ENCODE results near the gene TMEM92. TPM values are rescaled to one million over a fixed set of nuclear protein-coding genes. Genes with fewer than 3 reads are reported as not detected.
"Not testable (repeated sequence)": the region's sequence is repeated elsewhere in the genome, so short reads cannot be mapped to it uniquely, and the experiment has no call there.

Gene TMEM92
- total RNA-seq, 1 experiment from 2014 or later: 0.44 TPM

DNA sequence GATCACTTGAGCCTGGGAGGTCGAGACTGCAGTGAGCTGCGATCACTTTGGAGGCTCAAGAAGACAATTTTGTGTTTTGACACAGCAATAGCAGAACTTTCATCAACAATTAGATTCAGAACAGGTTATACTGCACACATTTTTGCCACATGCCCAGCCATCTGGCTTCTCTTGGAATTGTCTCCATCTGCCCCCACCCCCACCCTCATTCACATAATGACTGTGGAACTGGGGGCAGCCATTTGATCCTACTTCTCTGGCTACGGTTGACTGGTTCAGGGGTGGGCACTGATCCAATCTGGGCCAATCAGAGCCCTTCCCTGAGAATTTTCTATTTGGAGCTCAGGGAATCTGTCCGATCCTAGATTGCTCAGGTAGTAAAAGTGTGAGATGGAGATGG, 14.0 kb downstream of the TMEM92 start:
- in situ Hi-C loops (cut with HindIII; ENCODE audit: low pct_unique_long_range_greater_than_20kb, low sequenced_read_pairs): no loop called here
- DNase-seq (ENCODE audit: low read depth): no peak

DNA sequence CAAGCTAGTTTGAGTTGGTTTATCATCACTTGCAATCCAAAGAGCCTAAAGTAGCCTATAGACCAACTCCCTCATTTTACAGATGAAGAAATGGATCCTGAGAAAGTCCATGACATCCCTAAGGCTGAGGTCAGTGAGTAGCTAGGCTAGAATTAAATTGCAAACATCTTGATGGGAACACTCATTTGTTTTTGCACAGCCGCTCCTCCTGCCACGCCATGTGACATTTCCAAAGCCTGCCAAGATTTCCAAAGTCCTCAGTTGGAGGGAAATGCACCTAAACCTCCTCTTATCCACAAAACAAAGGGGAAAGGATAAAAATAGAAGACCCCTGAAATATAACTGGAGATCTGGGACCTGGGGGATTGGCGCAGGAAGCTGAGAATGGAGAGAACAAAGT, 15.0 kb downstream of the TMEM92 start:
- in situ Hi-C loops (cut with HindIII; ENCODE audit: low pct_unique_long_range_greater_than_20kb, low sequenced_read_pairs): no loop called here
- no peak for DNase-seq (ENCODE audit: low read depth)

DNA sequence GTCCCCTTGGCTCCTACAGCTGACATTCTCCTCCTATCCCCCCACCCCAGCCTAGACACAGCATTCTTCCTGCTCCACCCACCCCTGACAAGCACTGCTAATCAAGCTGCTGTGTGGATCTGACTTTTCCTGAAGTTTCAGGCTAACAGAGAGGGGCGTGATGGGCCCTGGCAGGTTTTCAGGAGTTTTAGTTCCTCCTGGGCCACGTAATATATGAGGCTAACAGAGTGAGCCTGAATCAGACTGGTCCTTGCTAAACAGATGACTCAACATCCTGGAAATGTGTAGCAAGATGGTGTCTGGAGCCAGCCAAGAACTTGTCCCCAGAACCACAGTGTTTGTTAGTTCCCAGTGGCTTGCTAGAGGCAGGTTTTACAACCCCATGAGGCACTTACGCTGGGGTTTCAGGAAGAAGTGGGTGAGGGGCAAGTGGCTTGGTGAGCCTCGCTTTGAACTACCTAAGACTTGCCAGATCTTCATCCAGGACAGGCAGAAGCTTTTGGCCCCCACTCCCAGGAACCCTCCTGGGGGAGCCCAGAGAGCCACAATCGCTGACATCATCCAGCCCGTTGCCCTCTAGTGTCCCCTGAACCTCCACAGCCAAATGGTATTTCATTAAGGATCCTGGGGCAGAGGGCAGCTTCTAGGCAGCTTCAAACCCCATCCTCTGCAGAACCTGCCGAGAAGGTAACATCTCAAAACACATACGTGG, 15.9 kb downstream of the TMEM92 start:
- in situ Hi-C loops (cut with HindIII; ENCODE audit: low pct_unique_long_range_greater_than_20kb, low sequenced_read_pairs): no loop called here
- peak; percentile 61 for DNase-seq (ENCODE audit: low read depth)

DNA sequence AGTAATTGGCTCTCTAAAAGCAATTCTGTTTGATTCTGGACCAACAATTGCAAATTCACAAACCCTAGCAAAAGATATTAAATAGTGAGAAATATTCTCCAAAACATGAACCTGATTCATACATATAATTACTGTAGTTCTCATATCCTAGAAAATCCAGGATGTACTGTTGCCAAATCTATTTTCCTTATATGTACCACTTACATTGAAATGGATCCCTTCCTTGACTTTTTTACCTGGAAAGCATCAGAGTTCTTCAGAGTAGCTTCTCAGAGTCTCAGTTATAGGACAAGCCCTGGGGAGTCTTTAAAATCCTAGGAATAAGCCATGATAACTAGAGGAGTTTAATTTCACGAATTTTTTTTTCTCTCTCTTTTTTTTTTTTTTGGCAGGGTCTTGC, 16.7 kb downstream of the TMEM92 start:
- in situ Hi-C loops (cut with HindIII; ENCODE audit: low pct_unique_long_range_greater_than_20kb, low sequenced_read_pairs): no loop called here
- no peak for DNase-seq (ENCODE audit: low read depth)

DNA sequence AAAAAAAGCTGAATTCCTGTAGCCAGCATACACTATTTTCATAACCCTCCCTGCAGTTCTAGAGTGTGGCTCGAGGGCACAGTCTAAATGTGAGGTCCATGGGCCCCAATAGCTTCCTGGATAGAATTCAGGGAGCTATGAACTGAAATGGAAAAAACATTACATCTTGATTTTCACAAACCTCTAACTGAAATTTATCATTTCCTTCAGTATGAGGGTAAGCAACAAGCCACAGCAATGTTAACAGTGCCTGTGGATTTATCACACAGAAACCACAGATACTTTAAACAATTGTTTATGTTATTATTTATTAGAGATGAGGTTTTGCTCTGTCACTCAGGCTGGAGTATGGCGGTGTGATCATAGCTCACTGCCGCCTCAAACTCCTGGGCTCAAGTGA, 18.2 kb downstream of the TMEM92 start:
- in situ Hi-C loops (cut with HindIII; ENCODE audit: low pct_unique_long_range_greater_than_20kb, low sequenced_read_pairs): no loop called here
- no peak for DNase-seq (ENCODE audit: low read depth)

DNA sequence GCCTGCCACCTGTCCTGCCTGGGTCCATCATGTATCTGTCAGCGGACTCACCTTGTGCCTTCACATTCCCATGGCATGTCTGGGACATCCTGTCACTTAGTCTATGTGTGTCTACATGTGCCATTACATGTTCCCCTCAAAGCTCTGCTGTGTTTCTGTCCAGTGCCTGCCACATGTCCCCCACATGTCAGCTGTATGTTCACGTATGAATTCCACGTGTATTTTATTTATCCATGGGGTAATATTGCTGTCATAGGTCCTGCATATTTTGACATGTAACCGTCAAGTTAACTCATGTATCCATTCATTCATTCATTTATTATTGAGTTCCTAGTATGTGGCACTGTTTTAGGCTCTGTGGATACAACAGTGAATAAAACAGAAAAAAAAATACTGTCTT, 20.8 kb downstream of the TMEM92 start:
- no peak for DNase-seq (ENCODE audit: low read depth)
- in situ Hi-C loops (cut with HindIII; ENCODE audit: low pct_unique_long_range_greater_than_20kb, low sequenced_read_pairs): no loop called here

DNA sequence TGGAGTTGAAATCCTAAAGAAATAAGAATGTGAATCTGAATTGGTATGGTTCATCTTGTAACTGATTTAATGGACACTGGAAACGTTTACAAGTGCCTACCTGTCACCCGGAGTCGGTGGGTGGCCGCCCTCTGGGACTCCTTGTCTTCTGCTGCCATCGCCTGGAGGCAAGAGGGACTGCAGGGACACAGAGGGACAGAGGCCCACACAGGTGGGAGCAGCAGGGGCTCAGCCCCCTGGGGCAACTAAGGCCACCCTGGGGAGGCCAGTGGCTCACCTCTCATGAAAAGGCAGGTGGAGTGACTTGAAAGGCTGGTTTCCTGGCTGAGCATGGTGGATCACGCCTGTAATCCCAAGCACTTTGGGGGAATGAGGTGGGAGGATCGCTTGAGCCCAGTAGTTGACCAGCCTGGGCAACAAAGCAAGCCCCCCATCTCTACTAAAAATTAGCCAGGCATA, 23.2 kb downstream of the TMEM92 start:
- in situ Hi-C loops (cut with HindIII; ENCODE audit: low pct_unique_long_range_greater_than_20kb, low sequenced_read_pairs): no loop called here
- peak; percentile 53 for DNase-seq (ENCODE audit: low read depth)

DNA sequence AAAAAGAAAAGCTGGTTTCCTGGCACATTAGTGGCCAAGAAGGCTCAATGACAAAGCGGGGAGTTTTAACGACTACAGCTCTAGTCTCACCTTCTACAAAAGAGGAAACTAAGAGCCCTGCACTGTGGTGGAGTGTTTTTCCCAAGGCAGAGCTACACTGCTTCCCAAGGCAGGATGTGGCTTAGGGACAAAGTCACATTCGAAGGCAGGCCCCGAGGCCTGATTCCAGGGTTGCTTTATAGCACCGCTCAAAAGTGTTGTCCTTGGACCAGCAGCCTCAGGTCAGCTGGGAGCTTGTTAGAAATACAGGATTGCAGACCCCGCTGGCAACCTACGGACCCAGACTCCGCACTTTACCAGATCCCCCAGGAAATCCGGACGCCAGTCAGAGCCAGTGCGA, 23.8 kb downstream of the TMEM92 start:
- in situ Hi-C loops (cut with HindIII; ENCODE audit: low pct_unique_long_range_greater_than_20kb, low sequenced_read_pairs): no loop called here
- no peak for DNase-seq (ENCODE audit: low read depth)

DNA sequence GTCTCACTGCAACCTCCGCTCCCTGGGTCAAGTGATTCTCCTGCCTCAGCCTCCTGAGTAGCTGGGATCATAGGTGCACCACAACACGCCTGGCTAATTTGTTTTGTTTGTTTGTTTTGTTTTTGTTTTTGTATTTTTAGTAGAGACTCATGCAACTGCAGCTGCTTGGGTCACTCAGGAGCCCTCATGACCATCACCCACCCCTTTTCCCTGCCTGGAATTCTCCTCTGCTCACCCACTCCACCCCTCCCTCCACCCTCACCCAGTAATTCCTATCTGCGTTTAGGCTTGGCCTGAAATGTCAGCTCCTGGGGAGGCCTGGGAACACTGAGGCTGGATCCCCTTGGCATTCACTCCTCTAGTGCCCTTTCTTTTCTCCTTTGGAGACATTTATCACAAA, 25.5 kb downstream of the TMEM92 start:
- no peak for DNase-seq (ENCODE audit: low read depth)
- in situ Hi-C loops (cut with HindIII; ENCODE audit: low pct_unique_long_range_greater_than_20kb, low sequenced_read_pairs): no loop called here

DNA sequence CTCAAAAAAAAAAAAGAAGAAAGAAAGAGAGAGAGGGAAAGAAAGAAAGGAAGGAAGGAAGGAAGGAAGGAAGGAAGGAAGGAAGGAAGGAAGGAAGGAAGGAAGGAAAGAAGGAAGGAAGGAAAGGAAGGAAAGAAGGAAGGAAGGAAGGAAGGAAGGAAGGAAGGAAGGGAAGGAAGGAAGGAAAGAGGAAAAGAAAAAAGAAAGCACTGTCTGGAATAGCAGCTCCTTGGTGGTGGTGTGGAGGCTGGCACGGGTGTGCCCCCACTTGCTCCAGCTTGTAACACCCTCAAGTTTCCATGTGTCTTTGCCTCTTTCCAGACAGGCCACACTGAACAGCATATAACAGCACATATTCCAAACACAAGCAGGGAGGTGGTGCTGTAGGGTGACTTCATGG, 26.6 kb downstream of the TMEM92 start:
- DNase-seq (ENCODE audit: low read depth); in situ Hi-C loops (cut with HindIII; ENCODE audit: low pct_unique_long_range_greater_than_20kb, low sequenced_read_pairs): not testable (repeated sequence)

DNA sequence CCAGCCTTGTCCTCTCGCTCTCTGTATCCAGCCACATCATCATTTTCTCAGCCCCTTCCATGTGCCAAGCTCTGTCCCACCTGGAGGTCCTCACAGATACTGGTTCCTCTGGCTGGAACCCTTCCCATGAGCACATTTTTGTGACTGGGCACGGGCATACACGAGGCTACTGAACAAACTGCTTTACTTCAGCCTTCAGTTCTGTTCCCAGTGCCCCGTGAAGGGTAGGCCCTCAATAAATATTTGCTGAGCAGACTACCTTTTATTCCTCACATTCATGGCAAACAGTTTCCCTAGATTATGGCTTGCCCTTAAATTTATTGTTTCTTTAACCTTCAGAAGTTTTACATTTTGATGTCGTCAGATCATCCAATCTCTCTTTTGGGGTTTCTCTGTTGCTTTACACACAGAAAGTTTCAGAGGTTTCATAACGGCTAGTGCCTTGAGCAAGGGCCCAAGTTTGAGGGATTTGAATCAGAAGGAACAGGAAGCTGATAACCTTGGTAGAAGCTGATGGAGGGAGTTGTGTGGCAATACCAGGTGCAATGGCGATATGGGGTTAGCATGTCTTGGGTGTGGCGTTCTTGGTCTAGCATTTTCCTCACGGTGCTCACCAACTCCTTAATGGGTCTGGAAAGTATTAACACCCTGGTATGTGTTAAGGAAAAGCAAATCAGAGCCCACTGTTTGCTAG, 27.8 kb downstream of the TMEM92 start:
- in situ Hi-C loops (cut with HindIII; ENCODE audit: low pct_unique_long_range_greater_than_20kb, low sequenced_read_pairs): no loop called here
- no peak for DNase-seq (ENCODE audit: low read depth)

DNA sequence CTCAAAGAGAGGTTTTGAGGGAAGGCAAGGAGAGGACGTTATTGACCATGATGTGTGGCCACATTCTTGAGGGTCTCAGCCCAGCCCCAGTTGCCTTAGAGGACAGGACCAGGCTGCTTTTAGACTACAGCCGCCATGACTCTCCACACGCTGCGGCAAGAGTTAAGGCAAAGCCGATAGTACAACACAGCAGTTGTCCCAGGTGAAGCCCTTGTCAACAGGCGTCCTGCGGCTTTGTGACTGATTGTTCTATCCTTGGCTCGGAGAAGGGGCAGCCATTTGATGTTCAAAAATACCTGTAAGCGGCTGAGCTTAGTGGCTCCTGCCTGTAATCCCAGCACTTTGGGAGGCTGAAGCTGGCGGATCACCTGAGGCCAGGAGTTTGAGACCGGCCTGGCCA, 28.8 kb downstream of the TMEM92 start:
- in situ Hi-C loops (cut with HindIII; ENCODE audit: low pct_unique_long_range_greater_than_20kb, low sequenced_read_pairs): no loop called here
- no peak for DNase-seq (ENCODE audit: low read depth)

DNA sequence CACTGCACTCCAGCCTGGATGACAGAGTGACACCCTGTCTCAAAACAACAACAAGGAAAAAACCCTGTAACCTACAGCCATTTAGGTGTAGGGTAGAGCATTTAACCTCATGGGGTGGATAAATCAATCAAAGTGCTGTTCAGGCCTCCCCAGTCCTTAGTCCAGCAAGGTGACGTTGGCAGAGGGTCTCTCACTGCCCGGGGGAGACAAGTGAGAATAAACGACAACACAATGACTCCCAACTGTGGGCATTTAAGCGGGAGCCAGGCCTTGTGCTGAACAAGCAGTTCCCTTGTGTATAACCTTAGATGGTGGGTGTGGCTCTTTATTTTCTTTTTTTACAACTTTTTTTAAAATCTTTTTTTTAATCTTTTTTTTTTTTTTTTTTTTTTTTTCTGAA, 29.3 kb downstream of the TMEM92 start:
- DNase-seq (ENCODE audit: low read depth): no peak
- in situ Hi-C loops (cut with HindIII; ENCODE audit: low pct_unique_long_range_greater_than_20kb, low sequenced_read_pairs): no loop called here

DNA sequence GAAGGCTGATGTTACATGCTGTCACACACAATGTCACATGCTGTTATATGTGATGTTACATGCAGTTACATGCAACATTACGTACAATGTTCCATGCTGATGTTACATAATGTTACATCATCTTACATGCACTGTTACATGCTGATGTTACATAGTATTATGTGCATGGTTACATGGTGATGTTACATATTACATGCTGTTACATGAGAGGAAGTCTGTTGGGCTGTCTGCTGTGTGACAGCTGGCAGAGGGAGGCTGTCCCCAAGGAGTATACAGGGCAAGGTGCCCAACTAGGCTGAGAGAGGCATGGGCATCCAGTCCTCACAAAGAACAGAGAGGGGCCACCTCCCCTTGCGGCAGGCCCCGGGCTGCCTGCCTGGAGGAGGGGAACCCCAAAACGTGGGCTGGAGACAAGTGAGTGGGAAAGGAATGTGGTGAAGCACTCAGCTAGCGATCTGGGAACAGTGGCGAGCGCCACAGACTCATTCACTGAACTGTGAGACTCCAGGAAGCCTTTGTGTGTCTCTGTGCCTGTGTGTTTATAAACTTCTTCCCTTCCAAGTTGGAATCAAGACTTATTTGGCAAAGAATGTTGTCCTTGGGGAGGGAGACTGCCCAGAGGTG, 30.6 kb downstream of the TMEM92 start:
- in situ Hi-C loops (cut with HindIII; ENCODE audit: low pct_unique_long_range_greater_than_20kb, low sequenced_read_pairs): no loop called here

DNA sequence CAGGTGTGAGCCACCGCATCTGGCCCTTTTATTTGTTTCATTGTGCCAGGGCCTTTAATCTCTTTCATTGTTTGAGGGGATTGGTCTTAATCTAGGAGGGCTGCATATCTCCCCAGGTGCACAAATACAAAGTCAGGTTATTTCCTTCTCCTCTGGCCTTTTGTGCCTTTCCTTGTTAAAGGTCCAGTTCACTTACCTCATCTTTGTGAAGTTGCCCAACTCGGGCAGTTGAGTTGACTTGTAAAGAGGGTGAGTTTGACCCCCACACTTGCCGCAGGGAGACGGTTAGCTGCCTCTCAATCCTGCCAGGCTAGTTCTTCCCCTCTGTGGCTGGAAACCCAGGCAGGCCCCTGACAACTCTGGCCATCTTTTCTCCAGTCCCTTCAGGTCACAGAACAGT, 33.4 kb downstream of the TMEM92 start:
- DNase-seq (ENCODE audit: low read depth): no peak
- in situ Hi-C loops (cut with HindIII; ENCODE audit: low pct_unique_long_range_greater_than_20kb, low sequenced_read_pairs): no loop called here

More for the DNA sequence above, 30.6 kb downstream of the TMEM92 start:
- no peak for DNase-seq (ENCODE audit: low read depth)

DNA sequence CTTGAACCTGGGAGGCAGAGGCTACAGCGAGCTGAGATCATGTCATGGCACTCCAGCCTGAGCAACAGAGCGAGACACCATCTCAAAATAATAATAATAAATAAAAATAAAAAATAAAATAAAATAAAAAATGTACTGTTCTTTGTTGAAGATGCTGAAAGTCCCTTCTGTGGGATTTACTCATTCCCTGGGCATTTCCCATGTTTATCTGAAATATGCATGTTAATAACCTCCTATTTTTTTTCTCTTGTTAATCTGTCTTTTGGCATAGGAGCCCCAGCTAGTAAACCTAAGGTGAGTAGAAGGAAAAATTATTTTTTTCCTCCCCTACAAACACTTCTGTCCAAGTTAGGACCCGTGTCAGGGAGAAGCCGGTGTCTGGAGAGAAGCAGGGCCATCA, 34.4 kb downstream of the TMEM92 start:
- DNase-seq (ENCODE audit: low read depth): no peak

DNA sequence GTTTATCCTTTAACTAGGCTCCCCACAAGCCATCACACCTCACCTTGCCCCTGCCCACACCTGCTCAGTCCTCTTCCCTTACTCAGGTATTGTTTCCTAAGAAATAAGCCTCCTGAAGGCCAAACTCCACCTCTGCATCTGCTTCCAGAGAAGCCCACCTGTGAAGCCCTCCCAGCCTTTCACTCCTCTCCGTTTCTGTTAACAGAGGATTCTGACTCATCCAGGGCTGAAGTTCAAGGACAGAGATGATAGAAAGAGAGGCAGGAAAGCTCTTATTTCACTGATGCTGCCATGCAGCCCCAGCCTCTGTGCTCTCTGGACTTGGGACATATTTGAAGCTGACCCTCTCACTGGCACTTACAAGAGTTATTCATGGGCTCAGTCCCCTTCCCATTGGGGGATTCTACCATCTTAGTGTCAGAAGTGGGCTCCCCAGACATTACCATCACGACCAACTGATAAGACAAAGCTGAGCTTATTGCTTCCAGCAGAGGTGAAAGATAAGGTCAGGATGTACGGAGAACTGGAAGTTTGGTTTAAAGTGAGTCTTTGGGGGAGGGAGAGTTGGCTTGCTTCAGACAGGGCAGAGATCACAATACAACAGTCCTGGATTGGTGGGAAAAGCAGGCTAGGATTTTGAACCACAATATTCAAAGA, 36.3 kb downstream of the TMEM92 start:
- no peak for DNase-seq (ENCODE audit: low read depth)
- in situ Hi-C loops (cut with HindIII; ENCODE audit: low pct_unique_long_range_greater_than_20kb, low sequenced_read_pairs): no loop called here

More for the DNA sequence above, 34.4 kb downstream of the TMEM92 start:
- in situ Hi-C loops (cut with HindIII; ENCODE audit: low pct_unique_long_range_greater_than_20kb, low sequenced_read_pairs): no loop called here

DNA sequence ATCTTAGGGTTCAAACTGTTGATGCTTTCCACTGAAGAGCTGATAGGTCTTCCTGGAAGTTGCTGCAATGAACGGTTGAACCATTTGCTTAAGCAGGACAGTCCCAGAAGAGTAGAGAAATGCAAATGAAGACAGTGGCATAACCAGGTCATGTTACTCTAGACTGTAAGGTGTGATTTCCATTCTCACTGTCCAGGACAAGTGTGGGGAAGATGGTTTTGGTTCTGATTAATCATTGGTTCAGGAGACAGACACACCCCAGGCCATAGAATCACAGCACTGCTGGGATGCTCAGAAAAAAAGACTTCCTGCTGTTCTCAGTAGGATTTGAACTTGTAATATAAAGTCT, 36.8 kb downstream of the TMEM92 start:
- no peak for DNase-seq (ENCODE audit: low read depth)
- in situ Hi-C loops (cut with HindIII; ENCODE audit: low pct_unique_long_range_greater_than_20kb, low sequenced_read_pairs): no loop called here

DNA sequence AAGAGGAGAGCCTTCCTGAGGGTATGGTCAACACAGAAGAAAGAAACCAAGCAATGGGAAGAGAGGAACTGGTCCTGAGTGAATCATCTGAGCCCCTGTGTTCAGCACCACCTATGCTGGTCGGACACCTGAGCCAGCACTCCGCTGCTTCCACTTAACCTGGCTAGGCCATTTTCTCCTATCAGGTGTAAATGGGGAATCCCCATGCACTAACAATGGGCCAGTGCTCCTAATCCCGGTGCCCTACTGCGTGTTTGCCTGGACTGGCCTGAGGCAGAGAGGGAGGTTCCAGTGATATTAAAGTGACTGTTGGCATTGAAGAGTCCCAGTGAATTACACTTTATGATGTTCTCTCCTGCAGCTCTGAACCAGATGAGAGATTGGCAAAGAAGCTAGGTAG, 37.2 kb downstream of the TMEM92 start:
- in situ Hi-C loops (cut with HindIII; ENCODE audit: low pct_unique_long_range_greater_than_20kb, low sequenced_read_pairs): no loop called here
- DNase-seq (ENCODE audit: low read depth): no peak
